ENCODE data around the gene SFRP2. TPM values are rescaled to one million over a fixed set of nuclear protein-coding genes. Genes with fewer than 3 reads are reported as not detected.

Gene SFRP2
- total RNA-seq, 1 donor from 2014 or later = 56.2 TPM

- Histone ChIP-seq H3K36me3 (no peaks in the 10 kb centered on the region), H3K27ac (no peak overlapping the region), H3K9me3 (no peaks in the 10 kb centered on the region), H3K4me1 (peaks cover 4 to 19% of the 10 kb centered on the region in 2 donors), H3K4me3 (no peak overlapping the region), H3K27me3 (peaks cover 23% of the 10 kb centered on the region)
- intact Hi-C loops (cut with DNase I) = loop anchor here (10.0 kb wide), 1 partner anchor 529 kb away; no protein-coding TSS in a partner anchor
- TF ChIP-seq CTCF (IDR thresholded peaks at IDR 0.05) = peak in 1 of 3 experiments; percentile 14
- no peak for DNase-seq (ENCODE audit: low spot score in 2 of 2)
Measured at GRCh38 chr4:153785910-153786721, 2.8 kb downstream of the SFRP2 start.

- TF ChIP-seq CTCF (IDR thresholded peaks at IDR 0.05) = no peak
- Histone ChIP-seq H3K27me3 (peaks cover 10% of the 10 kb centered on the region), H3K4me1 (peaks cover 0 to 8% of the 10 kb centered on the region in 2 donors), H3K27ac (no peak overlapping the region), H3K36me3 (no peaks in the 10 kb centered on the region), H3K9me3 (no peaks in the 10 kb centered on the region), H3K4me3 (no peak overlapping the region)
- DNase-seq (ENCODE audit: low spot score in 2 of 2) = no peak
- intact Hi-C loops (cut with DNase I) = loop anchor here (10.0 kb wide), 1 partner anchor 531 kb away; no protein-coding TSS in a partner anchor
Measured at GRCh38 chr4:153784166-153784699, 4.7 kb downstream of the SFRP2 start.

GRCh38 chr4:153782581-153782980, 6.3 kb downstream of the SFRP2 start:
- no peak for DNase-seq (ENCODE audit: low spot score in 2 of 2)
- Histone ChIP-seq H3K4me3 (no peak overlapping the region), H3K36me3 (no peaks in the 10 kb centered on the region), H3K4me1 (no peaks in the 10 kb centered on the region), H3K9me3 (no peaks in the 10 kb centered on the region), H3K27ac (no peak overlapping the region), H3K27me3 (no peaks in the 10 kb centered on the region)
- intact Hi-C loops (cut with DNase I) = loop anchor here (10.0 kb wide), 1 partner anchor 532 kb away; no protein-coding TSS in a partner anchor
- TF ChIP-seq CTCF (IDR thresholded peaks at IDR 0.05) = no peak

- DNase-seq (ENCODE audit: low spot score in 2 of 2) = no peak
- Histone ChIP-seq H3K4me3 (no peak overlapping the region), H3K27ac (no peak overlapping the region), H3K9me3 (no peaks in the 10 kb centered on the region), H3K36me3 (no peaks in the 10 kb centered on the region), H3K4me1 (no peaks in the 10 kb centered on the region), H3K27me3 (no peaks in the 10 kb centered on the region)
- intact Hi-C loops (cut with DNase I) = loop anchor here (10.0 kb wide), 1 partner anchor 533 kb away; no protein-coding TSS in a partner anchor
- no peak for TF ChIP-seq CTCF (IDR thresholded peaks at IDR 0.05)
Measured at GRCh38 chr4:153781717-153782416, 7.0 kb downstream of the SFRP2 start.

- Histone ChIP-seq H3K4me1 (no peaks in the 10 kb centered on the region), H3K4me3 (no peak overlapping the region), H3K9me3 (no peaks in the 10 kb centered on the region), H3K27ac (no peak overlapping the region), H3K27me3 (no peaks in the 10 kb centered on the region), H3K36me3 (no peaks in the 10 kb centered on the region)
- intact Hi-C loops (cut with DNase I) = loop anchor here (10.0 kb wide), 1 partner anchor 534 kb away; no protein-coding TSS in a partner anchor
- DNase-seq (ENCODE audit: low spot score in 2 of 2) = no peak
- TF ChIP-seq CTCF (IDR thresholded peaks at IDR 0.05) = no peak
Measured at GRCh38 chr4:153781280-153781679, 7.6 kb downstream of the SFRP2 start.
